ENCODE measurements around the gene TCP11. TPM values are rescaled to one million over a fixed set of nuclear protein-coding genes. Genes with fewer than 3 reads are reported as not detected.

Gene TCP11
- total RNA-seq, 2 experiments from 2014 or later: not detected

GRCh38 chr6:35068644-35069043 is 72.5 kb downstream of the TCP11 start:
- no peak overlapping the region for H3K4me3 Mint-ChIP-seq
- H3K27me3 Mint-ChIP-seq: no peaks in the 10 kb centered on the region
- H3K9me3 Mint-ChIP-seq: no peaks in the 10 kb centered on the region
- CTCF ChIA-PET: interaction anchor here (0.6 to 1.3 kb wide), 2 partner anchors 20 to 330 kb away, joined by 3 to 4 read pairs; no protein-coding TSS in a partner anchor
- no peak for DNase-seq
- no peaks in the 10 kb centered on the region for H3K4me1 Mint-ChIP-seq
- no peaks in the 10 kb centered on the region for H3K36me3 Mint-ChIP-seq (ENCODE audit: low read depth)
- POLR2A ChIA-PET: no interaction called here
- H3K27ac Mint-ChIP-seq: no peak overlapping the region

- no peak for DNase-seq
- Mint-ChIP-seq H3K4me3 (no peak overlapping the region), H3K9me3 (no peaks in the 10 kb centered on the region), H3K4me1 (peaks cover 4% of the 10 kb centered on the region), H3K27ac (no peak overlapping the region), H3K36me3 (ENCODE audit: low read depth) (no peaks in the 10 kb centered on the region), H3K27me3 (no peaks in the 10 kb centered on the region)
- ChIA-PET CTCF (interaction anchor here (0.6 to 1.3 kb wide), 2 partner anchors 21 to 330 kb away, joined by 3 to 4 read pairs; no protein-coding TSS in a partner anchor), POLR2A (no interaction called here)
These were observed 72.9 kb downstream of the TCP11 start for GRCh38 chr6:35068206-35068605.

Other genes with a start within 250 kb of the TCP11 start
- not detected for gene SCUBE3, start 72.6 kb upstream of the TCP11 start, total RNA-seq
- 10 to 100 TPM; 41.1 to 42.4 TPM for gene ZNF76, start 118.4 kb upstream of the TCP11 start, total RNA-seq
- 100 to 1,000 TPM; 186 to 219 TPM for gene DEF6, start 156.5 kb upstream of the TCP11 start, total RNA-seq
- gene PPARD, start 201.2 kb upstream of the TCP11 start, total RNA-seq: 10 to 100 TPM; 24.4 to 25.8 TPM

Measured in activated CD4-positive, alpha-beta T cell treated with anti-CD3 and anti-CD28 coated beads, Interleukin-2, amount 10 ng/mL, durations not matched to agents 7 days and 5 days (primary cell).